Esophagus squamous epithelium (tissue), 5 donors: Measurements from ENCODE around the gene BRIP1. TPM values are rescaled to one million over a fixed set of nuclear protein-coding genes. Genes with fewer than 3 reads are reported as not detected.

Source experiments
- DNase-seq: peaks from one replicate; lab custom pipeline; 2025; lab: John Stamatoyannopoulos, UW
- H3K27ac ChIP-seq, 4 donors: fragments of 200-600 bp; sonication (generic); one replicate each; pipeline ENCODE4 v1.5.1; 2016 to 2019; ENCODE audit warnings: mild to moderate bottlenecking in 1 of 4
- H3K27me3 ChIP-seq, 4 donors: fragments of 200-600 bp; sonication (generic); 1 replicate in 3 of 4; 2 replicates in 1 of 4; pipeline versions ENCODE4 v1.5.1 to v1.6.0; 2017 to 2021; ENCODE audit warnings: antibody characterized with exemption in 1 of 4
- H3K36me3 ChIP-seq, 3 donors: fragments of 200-600 bp; sonication (generic); one replicate each; pipeline ENCODE4 v1.5.1; 2016 to 2019
- H3K4me1 ChIP-seq, 3 donors: fragments of 200-600 bp; sonication (generic); one replicate each; pipeline ENCODE4 v1.5.1; 2017 to 2019
- H3K4me3 ChIP-seq, 4 donors: fragments of 200-600 bp; sonication (generic); 1 replicate in 3 of 4; 2 replicates in 1 of 4; pipeline ENCODE4 v1.5.1; 2016 to 2019; ENCODE audit warnings: mild to moderate bottlenecking in 2 of 4, moderate library complexity in 1 of 4
- H3K9me3 ChIP-seq, 3 donors: fragments of 200-600 bp; sonication (generic); one replicate each; pipeline ENCODE4 v1.5.1; 2016 to 2019
- POLR2A ChIP-seq, 4 donors: fragments of 450-650 bp; IDR thresholded peaks; one replicate each; pipeline ENCODE4 v1.6.1; 2017; ENCODE audit warnings: antibody characterized with exemption in 4 of 4, mild to moderate bottlenecking in 4 of 4, moderate library complexity in 3 of 4
- WGBS, 2 donors: methylation state at CpG; one replicate each; pipeline ENCODE4 v1.1.5; 2018; 5-methylcytosine and 5-hydroxymethylcytosine counted together
- intact Hi-C: fragments of 100-400 bp; cut with DNase I; formaldehyde crosslinking; loops from one replicate; pipeline ENCODE4 v1.15.0; 2022
- total RNA-seq, 4 donors: library from RNA; depleted of rRNA; stranded (reverse); fragments of >200 nt; gene quantifications; one replicate each; pipeline ENCODE4 v1.1.0, GENCODE V29; 2016
- TF ChIP-seq, protein P1 (sequence below), 6 experiments: fragments of 450-650 bp in 4 of 6; fragments of 200-600 bp in 2 of 6; sonication (generic) in 2 of 6; IDR thresholded peaks; one replicate each; pipeline ENCODE4 v1.5.1; 2016 to 2019; ENCODE audit warnings: antibody characterized with exemption in 6 of 6, mild to moderate bottlenecking in 4 of 6, moderate library complexity in 4 of 6
- donor health status: DM: yes; HTN: yes; CAD: no.

BRIP1 gene
- total RNA-seq, 4 donors from 2014 or later = 1.6 to 7.0 (median 3.2) TPM

- H3K4me1 ChIP-seq = peaks cover 0 to 8% (median 0%) of the 10 kb centered on the region in 3 donors
- no peaks in the 10 kb centered on the region for H3K36me3 ChIP-seq
- no peaks in the 10 kb centered on the region for H3K9me3 ChIP-seq
- H3K27ac ChIP-seq = no peak overlapping the region
- DNase-seq = no peak
- WGBS, 2 donors = 37 to 51% methylated on average over 4 of the region's 4 CpGs
- TF ChIP-seq, protein P1, sequence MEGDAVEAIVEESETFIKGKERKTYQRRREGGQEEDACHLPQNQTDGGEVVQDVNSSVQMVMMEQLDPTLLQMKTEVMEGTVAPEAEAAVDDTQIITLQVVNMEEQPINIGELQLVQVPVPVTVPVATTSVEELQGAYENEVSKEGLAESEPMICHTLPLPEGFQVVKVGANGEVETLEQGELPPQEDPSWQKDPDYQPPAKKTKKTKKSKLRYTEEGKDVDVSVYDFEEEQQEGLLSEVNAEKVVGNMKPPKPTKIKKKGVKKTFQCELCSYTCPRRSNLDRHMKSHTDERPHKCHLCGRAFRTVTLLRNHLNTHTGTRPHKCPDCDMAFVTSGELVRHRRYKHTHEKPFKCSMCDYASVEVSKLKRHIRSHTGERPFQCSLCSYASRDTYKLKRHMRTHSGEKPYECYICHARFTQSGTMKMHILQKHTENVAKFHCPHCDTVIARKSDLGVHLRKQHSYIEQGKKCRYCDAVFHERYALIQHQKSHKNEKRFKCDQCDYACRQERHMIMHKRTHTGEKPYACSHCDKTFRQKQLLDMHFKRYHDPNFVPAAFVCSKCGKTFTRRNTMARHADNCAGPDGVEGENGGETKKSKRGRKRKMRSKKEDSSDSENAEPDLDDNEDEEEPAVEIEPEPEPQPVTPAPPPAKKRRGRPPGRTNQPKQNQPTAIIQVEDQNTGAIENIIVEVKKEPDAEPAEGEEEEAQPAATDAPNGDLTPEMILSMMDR (IDR thresholded peaks at IDR 0.05) = peak; percentile 26 to 81 (median 73)
- TF ChIP-seq POLR2A (IDR thresholded peaks at IDR 0.05) = no peak
- no peak overlapping the region for H3K4me3 ChIP-seq
- intact Hi-C loops = loop anchor here (5.0 kb wide), 1 partner anchor 425 kb away; no protein-coding TSS in a partner anchor
- H3K27me3 ChIP-seq = no peaks in the 10 kb centered on the region
These were observed 25.9 kb downstream of the BRIP1 start for GRCh38 chr17:61837175-61838051.

- TF ChIP-seq, protein P1 (IDR thresholded peaks at IDR 0.05) = no peak
- TF ChIP-seq POLR2A (IDR thresholded peaks at IDR 0.05) = no peak
- no peak overlapping the region for H3K4me3 ChIP-seq
- no peaks in the 10 kb centered on the region for H3K9me3 ChIP-seq
- WGBS, 2 donors = 83 to 85% methylated on average over 3 of the region's 3 CpGs
- no peak for DNase-seq
- H3K27ac ChIP-seq = no peak overlapping the region
- no peaks in the 10 kb centered on the region for H3K27me3 ChIP-seq
- H3K36me3 ChIP-seq = no peaks in the 10 kb centered on the region
- peaks cover 0 to 8% (median 0%) of the 10 kb centered on the region in 3 donors for H3K4me1 ChIP-seq
- intact Hi-C loops = loop anchor here (5.0 kb wide), 1 partner anchor 424 kb away; no protein-coding TSS in a partner anchor
These were observed 26.8 kb downstream of the BRIP1 start for GRCh38 chr17:61836266-61837174.

DNA sequence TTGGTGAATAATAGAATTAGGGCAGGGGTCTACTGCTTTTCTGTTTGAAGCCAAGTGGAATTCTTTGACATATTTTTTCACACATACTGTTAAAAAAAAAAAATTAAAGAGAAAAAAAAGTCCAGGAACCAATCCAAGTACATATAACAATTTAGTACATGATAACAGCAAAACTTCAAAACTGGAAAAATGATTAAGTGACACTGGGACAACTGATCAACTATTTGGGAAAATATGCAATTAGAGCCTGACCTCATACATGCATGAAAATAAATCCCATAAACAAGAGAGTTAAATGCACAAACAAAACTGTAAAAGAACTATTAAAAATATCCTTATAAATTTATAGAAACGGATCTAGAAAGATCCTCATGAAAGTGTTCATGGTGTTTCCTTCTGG, 27.7 kb downstream of the BRIP1 start:
- Histone ChIP-seq H3K27me3 (no peaks in the 10 kb centered on the region), H3K4me1 (peaks cover 0 to 8% (median 0%) of the 10 kb centered on the region in 3 donors), H3K36me3 (no peaks in the 10 kb centered on the region), H3K4me3 (no peak overlapping the region), H3K9me3 (no peaks in the 10 kb centered on the region), H3K27ac (no peak overlapping the region)
- no peak for DNase-seq
- intact Hi-C loops = loop anchor here (5.0 kb wide), 1 partner anchor 423 kb away; no protein-coding TSS in a partner anchor
- WGBS, 2 donors = 76 to 87% methylated on average over 1 of the region's 1 CpG
- TF ChIP-seq POLR2A (IDR thresholded peaks at IDR 0.05) = no peak
- TF ChIP-seq, protein P1 (IDR thresholded peaks at IDR 0.05) = no peak

- TF ChIP-seq, protein P1 (IDR thresholded peaks at IDR 0.05) = no peak
- no peak for TF ChIP-seq POLR2A (IDR thresholded peaks at IDR 0.05)
- Histone ChIP-seq H3K27me3 (no peaks in the 10 kb centered on the region), H3K4me3 (no peak overlapping the region), H3K4me1 (peaks cover 0 to 8% (median 0%) of the 10 kb centered on the region in 3 donors), H3K27ac (no peak overlapping the region), H3K9me3 (no peaks in the 10 kb centered on the region), H3K36me3 (no peaks in the 10 kb centered on the region)
- DNase-seq = no peak
- 92 to 96% methylated on average over 2 of the region's 2 CpGs for WGBS, 2 donors
- intact Hi-C loops = loop anchor here (5.0 kb wide), 1 partner anchor 422 kb away; no protein-coding TSS in a partner anchor
These were observed 28.7 kb downstream of the BRIP1 start for GRCh38 chr17:61834610-61835009.
